ENCODE measurements around the gene ATP9B. TPM values are rescaled to one million over a fixed set of nuclear protein-coding genes. Genes with fewer than 3 reads are reported as not detected.

The ATP9B gene
- polyA plus RNA-seq, 3 donors, result 7.2 to 20.3 (median 14.0) TPM

DNA sequence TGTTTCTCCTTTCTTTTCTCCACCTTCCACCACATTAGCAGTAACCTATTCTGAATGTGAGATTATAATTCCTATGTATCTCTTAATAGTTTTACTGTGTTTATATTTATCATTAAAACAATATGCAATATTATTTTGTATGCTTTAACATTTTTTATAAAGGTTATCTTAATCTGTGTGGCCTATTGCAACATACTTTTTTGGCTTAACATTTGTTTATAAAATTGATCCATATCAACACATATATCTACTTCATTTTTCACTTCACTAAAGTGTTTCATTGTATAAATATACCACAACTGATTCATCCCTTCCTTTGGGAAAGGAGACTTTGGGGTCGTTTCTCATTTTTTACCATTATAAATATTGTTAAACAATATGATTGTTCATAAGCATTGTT, 48.6 kb downstream of the ATP9B start:
- TF ChIP-seq, protein P1, sequence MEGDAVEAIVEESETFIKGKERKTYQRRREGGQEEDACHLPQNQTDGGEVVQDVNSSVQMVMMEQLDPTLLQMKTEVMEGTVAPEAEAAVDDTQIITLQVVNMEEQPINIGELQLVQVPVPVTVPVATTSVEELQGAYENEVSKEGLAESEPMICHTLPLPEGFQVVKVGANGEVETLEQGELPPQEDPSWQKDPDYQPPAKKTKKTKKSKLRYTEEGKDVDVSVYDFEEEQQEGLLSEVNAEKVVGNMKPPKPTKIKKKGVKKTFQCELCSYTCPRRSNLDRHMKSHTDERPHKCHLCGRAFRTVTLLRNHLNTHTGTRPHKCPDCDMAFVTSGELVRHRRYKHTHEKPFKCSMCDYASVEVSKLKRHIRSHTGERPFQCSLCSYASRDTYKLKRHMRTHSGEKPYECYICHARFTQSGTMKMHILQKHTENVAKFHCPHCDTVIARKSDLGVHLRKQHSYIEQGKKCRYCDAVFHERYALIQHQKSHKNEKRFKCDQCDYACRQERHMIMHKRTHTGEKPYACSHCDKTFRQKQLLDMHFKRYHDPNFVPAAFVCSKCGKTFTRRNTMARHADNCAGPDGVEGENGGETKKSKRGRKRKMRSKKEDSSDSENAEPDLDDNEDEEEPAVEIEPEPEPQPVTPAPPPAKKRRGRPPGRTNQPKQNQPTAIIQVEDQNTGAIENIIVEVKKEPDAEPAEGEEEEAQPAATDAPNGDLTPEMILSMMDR (IDR thresholded peaks at IDR 0.05), result no peak

DNA sequence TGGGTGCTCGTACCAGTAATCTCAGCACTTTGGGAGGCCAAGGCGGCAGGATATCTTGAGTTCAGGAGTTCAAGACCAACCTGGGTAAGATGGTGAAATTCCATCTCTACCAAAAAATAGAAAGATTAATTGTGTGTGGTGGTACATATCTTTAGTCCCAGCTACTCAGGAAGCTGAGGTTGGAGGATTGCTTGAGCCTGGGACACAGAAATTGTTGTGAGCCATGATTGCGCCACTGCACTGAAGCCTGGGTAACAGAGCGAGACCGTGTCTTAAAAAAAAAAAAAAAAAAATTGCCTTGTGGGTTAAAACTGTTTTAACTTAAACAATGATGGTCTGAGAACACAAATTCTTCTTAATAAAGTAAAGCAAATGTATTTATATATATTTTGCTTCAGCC, 49.6 kb downstream of the ATP9B start:
- WGBS (ENCODE audit: insufficient coverage), result 100% methylated on average over 1 of the region's 5 CpGs
- Mint-ChIP-seq H3K4me3 (no peak overlapping the region), H3K36me3 (peaks cover 29 to 44% of the 10 kb centered on the region in 2 donors), H3K9me3 (peaks cover 3 to 9% (median 6%) of the 10 kb centered on the region in 7 donors), H3K27me3 (ENCODE audit: low read depth in 3 of 3) (peaks cover 0 to 2% (median 1%) of the 10 kb centered on the region in 3 donors), H3K4me1 (no peaks in the 10 kb centered on the region), H3K27ac (no peak overlapping the region)
- no peak overlapping the region for H3K4me3 ChIP-seq (replicated peaks in 1 of 3; ENCODE audit: low read depth in 2 of 3, low read length in 3 of 3)
- H3K4me2 ChIP-seq (replicated peaks; ENCODE audit: extremely low read depth, low read length, poor library complexity, severe bottlenecking), result no peak overlapping the region
- no peaks in the 10 kb centered on the region for H3K27me3 ChIP-seq (ENCODE audit: control insufficient read depth in 2 of 2, insufficient read depth in 2 of 2, low read length in 2 of 2)
- TF ChIP-seq, protein P1 (IDR thresholded peaks at IDR 0.05), result no peak
- intact Hi-C loops (cut with micrococcal nuclease), result no loop called here
- no peak overlapping the region for H2AFZ ChIP-seq (ENCODE audit: insufficient read depth, low read depth, low read length, poor library complexity, severe bottlenecking)
- no peak overlapping the region for H3K9ac ChIP-seq (ENCODE audit: insufficient read depth, low read length, poor library complexity, severe bottlenecking)
- H3K36me3 ChIP-seq (replicated peaks in 1 of 2; ENCODE audit: control insufficient read depth in 1 of 2, insufficient read depth in 2 of 2, low read length in 2 of 2), result peaks cover 6 to 26% of the 10 kb centered on the region in 2 donors
- H4K20me1 ChIP-seq (ENCODE audit: insufficient read depth, low read length), result no peaks in the 10 kb centered on the region
- H3K79me2 ChIP-seq (ENCODE audit: insufficient read depth, low read length), result no peaks in the 10 kb centered on the region
- H3K27ac ChIP-seq (ENCODE audit: low read depth in 1 of 2, low read length in 2 of 2), result no peak overlapping the region
- DNase-seq, result no peak
- no peaks in the 10 kb centered on the region for H3K4me1 ChIP-seq (ENCODE audit: control insufficient read depth in 1 of 2, insufficient read depth in 2 of 2, low read length in 2 of 2)
- peaks cover 6% of the 10 kb centered on the region in 2 donors for H3K9me3 ChIP-seq (replicated peaks in 1 of 2; ENCODE audit: control insufficient read depth in 1 of 2, insufficient read depth in 1 of 2, low read length in 2 of 2)

More for the DNA sequence above, 48.6 kb downstream of the ATP9B start:
- H3K79me2 ChIP-seq (ENCODE audit: insufficient read depth, low read length), result no peaks in the 10 kb centered on the region
- no peak overlapping the region for H3K4me2 ChIP-seq (replicated peaks; ENCODE audit: extremely low read depth, low read length, poor library complexity, severe bottlenecking)
- no peak for DNase-seq
- no peak overlapping the region for H3K9ac ChIP-seq (ENCODE audit: insufficient read depth, low read length, poor library complexity, severe bottlenecking)
- Mint-ChIP-seq H3K36me3 (peaks cover 28 to 41% of the 10 kb centered on the region in 2 donors), H3K27me3 (ENCODE audit: low read depth in 3 of 3) (peaks cover 0 to 2% (median 1%) of the 10 kb centered on the region in 3 donors), H3K4me3 (no peak overlapping the region), H3K9me3 (peaks cover 3 to 9% (median 6%) of the 10 kb centered on the region in 7 donors), H3K27ac (no peak overlapping the region), H3K4me1 (no peaks in the 10 kb centered on the region)
- H3K4me1 ChIP-seq (ENCODE audit: control insufficient read depth in 1 of 2, insufficient read depth in 2 of 2, low read length in 2 of 2), result no peaks in the 10 kb centered on the region
- peaks cover 6% of the 10 kb centered on the region in 2 donors for H3K9me3 ChIP-seq (replicated peaks in 1 of 2; ENCODE audit: control insufficient read depth in 1 of 2, insufficient read depth in 1 of 2, low read length in 2 of 2)
- no peaks in the 10 kb centered on the region for H3K27me3 ChIP-seq (ENCODE audit: control insufficient read depth in 2 of 2, insufficient read depth in 2 of 2, low read length in 2 of 2)
- WGBS (ENCODE audit: insufficient coverage), result no CpG with 5 or more reads among the region's 1 CpG
- no peak overlapping the region for H2AFZ ChIP-seq (ENCODE audit: insufficient read depth, low read depth, low read length, poor library complexity, severe bottlenecking)
- no peak overlapping the region for H3K4me3 ChIP-seq (replicated peaks in 1 of 3; ENCODE audit: low read depth in 2 of 3, low read length in 3 of 3)
- intact Hi-C loops (cut with micrococcal nuclease), result no loop called here
- H3K27ac ChIP-seq (ENCODE audit: low read depth in 1 of 2, low read length in 2 of 2), result no peak overlapping the region
- H3K36me3 ChIP-seq (replicated peaks in 1 of 2; ENCODE audit: control insufficient read depth in 1 of 2, insufficient read depth in 2 of 2, low read length in 2 of 2), result peaks cover 8 to 28% of the 10 kb centered on the region in 2 donors
- H4K20me1 ChIP-seq (ENCODE audit: insufficient read depth, low read length), result no peaks in the 10 kb centered on the region

Measured in CD14-positive monocyte (primary cell).